Mesenchymal stem cell (in vitro differentiated cells and primary cell): ENCODE data around the gene ATP8B2. TPM values are rescaled to one million over a fixed set of nuclear protein-coding genes. Genes with fewer than 3 reads are reported as not detected.
"Not testable (repeated sequence)": the region's sequence is repeated elsewhere in the genome, so short reads cannot be mapped to it uniquely, and the experiment has no call there.

ENCODE experiments used
- DNase-seq: peaks from one replicate; pipeline ENCODE4 v3.0.0-alpha.2; 2013
- H2AFZ ChIP-seq: one replicate; pipeline ENCODE4 v1.6.1; 2013; ENCODE audit warnings: low read depth, mild to moderate bottlenecking, control low read depth, inconsistent platforms, low read length, moderate library complexity
- H2AK5ac ChIP-seq: 2 replicates; pipeline ENCODE4 v1.6.1; 2013; ENCODE audit warnings: low read length, moderate library complexity, mild to moderate bottlenecking, inconsistent platforms; ENCODE audit not compliant: severe bottlenecking
- H2BK120ac ChIP-seq: one replicate; pipeline ENCODE4 v1.6.1; 2013; ENCODE audit warnings: low read depth, mild to moderate bottlenecking, inconsistent platforms, low read length, moderate library complexity
- H2BK12ac ChIP-seq, 2 experiments: one replicate each; pipeline ENCODE4 v1.6.1; 2013; ENCODE audit warnings: inconsistent platforms in 2 of 2, low read length in 2 of 2, mild to moderate bottlenecking in 2 of 2, moderate library complexity in 2 of 2, control low read depth in 1 of 2
- H2BK15ac ChIP-seq: one replicate; pipeline ENCODE4 v1.6.1; 2013; ENCODE audit warnings: mild to moderate bottlenecking, low read depth, inconsistent platforms; ENCODE audit not compliant: poor library complexity, severe bottlenecking
- H2BK5ac ChIP-seq: 2 replicates; pipeline ENCODE4 v1.6.1; 2013; ENCODE audit warnings: low read depth, mild to moderate bottlenecking, low read length, control low read depth, inconsistent platforms; ENCODE audit not compliant: poor library complexity, severe bottlenecking
- H3K14ac ChIP-seq, 2 experiments: one replicate each; pipeline ENCODE4 v1.6.1; 2013; ENCODE audit warnings: inconsistent platforms in 2 of 2, low read length in 2 of 2, control low read depth in 1 of 2, mild to moderate bottlenecking in 1 of 2, moderate library complexity in 1 of 2
- H3K18ac ChIP-seq, 2 experiments: one replicate each; pipeline ENCODE4 v1.6.1; 2013; ENCODE audit warnings: inconsistent platforms in 2 of 2, low read length in 2 of 2, control low read depth in 1 of 2, low read depth in 1 of 2, mild to moderate bottlenecking in 1 of 2
- H3K23ac ChIP-seq, 2 experiments: one replicate each; pipeline ENCODE4 v1.6.1; 2013; ENCODE audit warnings: inconsistent platforms in 2 of 2, low read length in 2 of 2, mild to moderate bottlenecking in 2 of 2, moderate library complexity in 2 of 2, control low read depth in 1 of 2
- H3K27ac ChIP-seq: 2 replicates; pipeline ENCODE4 v1.5.1; 2013; ENCODE audit warnings: mild to moderate bottlenecking, moderate library complexity, low read length, control low read depth, inconsistent platforms; ENCODE audit not compliant: poor library complexity, severe bottlenecking
- H3K27me3 ChIP-seq, 2 experiments: 2 replicates each; pipeline versions ENCODE4 v1.6.1 to v1.7.0; 2013; ENCODE audit warnings: low read length in 2 of 2, mild to moderate bottlenecking in 2 of 2, moderate library complexity in 2 of 2, control low read depth in 1 of 2, inconsistent platforms in 1 of 2; ENCODE audit not compliant: control insufficient read depth in 1 of 2, insufficient read depth in 1 of 2
- H3K36me3 ChIP-seq, 2 experiments: 2 replicates each; pipeline versions ENCODE4 v1.6.1 to v1.7.0; 2013; ENCODE audit warnings: low read length in 2 of 2, control low read depth in 1 of 2, inconsistent platforms in 1 of 2, low read depth in 1 of 2, mild to moderate bottlenecking in 1 of 2; ENCODE audit not compliant: insufficient read depth in 2 of 2, control insufficient read depth in 1 of 2
- H3K4ac ChIP-seq, 2 experiments: one replicate each; pipeline ENCODE4 v1.6.1; 2013; ENCODE audit warnings: inconsistent platforms in 2 of 2, low read length in 2 of 2, mild to moderate bottlenecking in 2 of 2, moderate library complexity in 2 of 2, control low read depth in 1 of 2, low read depth in 1 of 2
- H3K4me1 ChIP-seq: 2 replicates; pipeline ENCODE4 v1.6.1; 2013; ENCODE audit warnings: low read depth, low read length, control low read depth; ENCODE audit not compliant: control insufficient read depth, insufficient read depth
- H3K4me2 ChIP-seq: 2 replicates; pipeline ENCODE4 v1.6.1; 2013; ENCODE audit warnings: low read length, mild to moderate bottlenecking, inconsistent platforms; ENCODE audit not compliant: poor library complexity, severe bottlenecking
- H3K4me3 ChIP-seq, 2 experiments: 2 replicates each; pipeline versions ENCODE4 v1.5.1 to v1.7.0; 2013; ENCODE audit warnings: low read length in 2 of 2, mild to moderate bottlenecking in 2 of 2, control low read depth in 1 of 2, low read depth in 1 of 2; ENCODE audit not compliant: insufficient read depth in 1 of 2
- H3K79me1 ChIP-seq: replicated peaks from 2 replicates; pipeline ENCODE4 v1.6.1; 2013; ENCODE audit warnings: mild to moderate bottlenecking, control low read depth, low read length, inconsistent platforms; ENCODE audit not compliant: poor library complexity, severe bottlenecking
- H3K9ac ChIP-seq: 2 replicates; pipeline ENCODE4 v1.7.0; 2013; ENCODE audit warnings: mild to moderate bottlenecking, low read length, moderate library complexity
- H3K9me3 ChIP-seq: 2 replicates; pipeline ENCODE4 v1.7.0; 2013; ENCODE audit warnings: mild to moderate bottlenecking, low read length; ENCODE audit not compliant: control insufficient read depth
- H4K8ac ChIP-seq: one replicate; pipeline ENCODE4 v1.6.1; 2013; ENCODE audit warnings: inconsistent platforms, mild to moderate bottlenecking, low read length, moderate library complexity
- H4K91ac ChIP-seq: one replicate; pipeline ENCODE4 v1.6.1; 2013; ENCODE audit warnings: mild to moderate bottlenecking, low read length, inconsistent platforms
- WGBS: methylation state at CpG from one replicate; pipeline ENCODE4 v1.1.7; 2013; ENCODE audit warnings: mixed read lengths; 5-methylcytosine and 5-hydroxymethylcytosine counted together
- polyA plus RNA-seq, 2 experiments: library from polyadenylated mRNA; stranded (reverse); fragments of 200-250 nt; gene quantifications; one replicate each; pipeline ENCODE4 v1.2.3, GENCODE V29; 2013

The ATP8B2 gene
- polyA plus RNA-seq (2013, experiment 1 of 2): 50.2 TPM
- polyA plus RNA-seq (2013, experiment 2 of 2): 47.9 TPM

- 2% methylated on average over 39 of the region's 56 CpGs for WGBS
Observed at GRCh38 chr1:154324669-154325582, at the start of gene ATP8B2. TSS of gene ATP8B2 (plus strand) at chr1:154325525. CDS start at chr1:154328142, 2,617 bp downstream.

DNA sequence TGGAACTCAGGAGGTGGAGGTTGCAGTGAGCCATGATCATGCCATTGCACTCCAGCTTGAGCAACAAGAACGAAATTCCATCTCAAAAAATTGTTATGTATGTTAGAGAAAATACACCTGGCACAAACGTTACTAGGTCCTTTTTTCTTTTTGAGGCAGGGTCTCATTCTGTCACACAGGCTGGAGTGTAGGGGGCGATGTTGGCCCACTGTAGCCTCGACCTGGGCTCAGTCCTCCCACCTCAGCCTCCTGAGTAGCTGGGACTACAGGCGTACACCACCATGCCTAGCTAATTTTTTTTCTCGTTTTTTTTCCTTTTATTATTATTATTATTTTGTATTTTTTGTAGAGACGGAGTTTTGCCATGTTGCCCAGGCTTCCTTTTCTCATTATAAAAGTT, 48.5 kb upstream of the ATP8B2 start:
- H3K36me3 ChIP-seq: peaks cover 14 to 25% of the 10 kb centered on the region in 2 experiments
- H3K9me3 ChIP-seq: no peaks in the 10 kb centered on the region
- H2BK12ac ChIP-seq: no peak overlapping the region
- no peak overlapping the region for H2AK5ac ChIP-seq
- no peak overlapping the region for H3K4me2 ChIP-seq
- H4K8ac ChIP-seq: no peak overlapping the region
- no peak overlapping the region for H2AFZ ChIP-seq
- no peak overlapping the region for H3K14ac ChIP-seq
- H3K4me3 ChIP-seq: no peak overlapping the region
- no peak overlapping the region for H3K9ac ChIP-seq
- H3K27me3 ChIP-seq: no peaks in the 10 kb centered on the region
- H3K23ac ChIP-seq: no peak overlapping the region
- no peak overlapping the region for H3K4ac ChIP-seq
- no peak overlapping the region for H2BK5ac ChIP-seq
- DNase-seq: no peak
- H3K4me1 ChIP-seq: peaks cover 4% of the 10 kb centered on the region
- H2BK15ac ChIP-seq: no peak overlapping the region
- no peak overlapping the region for H3K18ac ChIP-seq
- H4K91ac ChIP-seq: no peak overlapping the region
- WGBS: 88% methylated on average over 3 of the region's 7 CpGs
- H3K27ac ChIP-seq: no peak overlapping the region
- H2BK120ac ChIP-seq: no peak overlapping the region
- peaks cover 13% of the 10 kb centered on the region for H3K79me1 ChIP-seq

More at GRCh38 chr1:154324669-154325582, at the start of gene ATP8B2:
- peak within 1 kb of the TSS; percentile 68 for H4K8ac ChIP-seq
- peaks cover 0 to 5% of the 10 kb centered on the region in 2 experiments for H3K36me3 ChIP-seq
- peak within 1 kb of the TSS; percentile 56 for H3K27ac ChIP-seq
- peak within 1 kb of the TSS; percentile 73 to 97 for H3K18ac ChIP-seq
- H2AFZ ChIP-seq: peak within 1 kb of the TSS; percentile 95
- no peak within 1 kb of the TSS for H2BK5ac ChIP-seq
- peak within 1 kb of the TSS; percentile 68 for H2BK120ac ChIP-seq
- H2BK15ac ChIP-seq: peak within 1 kb of the TSS; percentile 86
- peak within 1 kb of the TSS; percentile 100 for H3K9ac ChIP-seq
- peak within 1 kb of the TSS; percentile 85 for H4K91ac ChIP-seq
- peak within 1 kb of the TSS in 1 of 2 experiments; percentile 99 for H3K23ac ChIP-seq
- peak within 1 kb of the TSS; percentile 94 for H3K4me2 ChIP-seq
- peaks cover 13% of the 10 kb centered on the region for H3K79me1 ChIP-seq
- peaks cover 33% of the 10 kb centered on the region for H3K4me1 ChIP-seq
- no peaks in the 10 kb centered on the region for H3K9me3 ChIP-seq
- peak within 1 kb of the TSS in 1 of 2 experiments; percentile 86 for H2BK12ac ChIP-seq
- DNase-seq: peak; percentile 81
- H3K4me3 ChIP-seq: peak within 1 kb of the TSS; percentile 78 to 96
- H3K4ac ChIP-seq: peak within 1 kb of the TSS; percentile 40 to 93
- peaks cover 16 to 24% of the 10 kb centered on the region in 2 experiments for H3K27me3 ChIP-seq
- H2AK5ac ChIP-seq: no peak within 1 kb of the TSS
- peak within 1 kb of the TSS in 1 of 2 experiments; percentile 97 for H3K14ac ChIP-seq

GRCh38 chr1:154287591-154287990, 37.7 kb upstream of the ATP8B2 start:
- not testable (repeated sequence) for H2AK5ac ChIP-seq, H4K91ac ChIP-seq, H3K4ac ChIP-seq, H4K8ac ChIP-seq, H3K27me3 ChIP-seq, H3K18ac ChIP-seq, H2BK5ac ChIP-seq, H2AFZ ChIP-seq, H3K27ac ChIP-seq, H3K23ac ChIP-seq, H3K9me3 ChIP-seq, DNase-seq, H3K79me1 ChIP-seq, H2BK12ac ChIP-seq, H3K4me1 ChIP-seq, H3K14ac ChIP-seq, H3K4me3 ChIP-seq, H3K36me3 ChIP-seq, H3K4me2 ChIP-seq, H3K9ac ChIP-seq, H2BK15ac ChIP-seq, H2BK120ac ChIP-seq
- 100% methylated on average over 3 of the region's 30 CpGs for WGBS

DNA sequence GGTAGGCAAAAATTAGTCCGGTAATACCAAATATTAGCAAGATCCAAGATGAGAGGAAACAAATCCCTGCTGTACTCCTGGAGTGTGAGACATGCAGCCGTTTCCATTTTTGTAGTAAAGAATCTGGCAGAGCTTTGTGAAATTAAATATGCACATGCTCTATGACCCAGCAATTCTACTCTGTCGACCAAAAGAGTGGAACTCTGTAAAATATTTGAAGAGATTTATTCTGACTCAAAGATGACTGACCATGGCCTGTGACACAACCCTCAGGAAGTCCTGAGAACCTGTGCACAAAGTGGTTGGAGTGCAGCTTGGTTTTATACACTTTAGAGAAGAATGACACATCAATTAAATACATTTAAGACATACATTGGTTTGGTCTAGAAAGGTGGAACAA, 36.7 kb upstream of the ATP8B2 start:
- no peak overlapping the region for H3K4ac ChIP-seq
- no peak overlapping the region for H3K18ac ChIP-seq
- H2BK12ac ChIP-seq: no peak overlapping the region
- no peaks in the 10 kb centered on the region for H3K4me1 ChIP-seq
- H4K91ac ChIP-seq: no peak overlapping the region
- H3K79me1 ChIP-seq: no peaks in the 10 kb centered on the region
- no peak overlapping the region for H3K23ac ChIP-seq
- no peak for DNase-seq
- no peak overlapping the region for H4K8ac ChIP-seq
- H2BK15ac ChIP-seq: no peak overlapping the region
- no peak overlapping the region for H3K27ac ChIP-seq
- no peaks in the 10 kb centered on the region for H3K36me3 ChIP-seq
- H2BK5ac ChIP-seq: no peak overlapping the region
- H3K9me3 ChIP-seq: peaks cover 2% of the 10 kb centered on the region
- H2AFZ ChIP-seq: no peak overlapping the region
- H2AK5ac ChIP-seq: no peak overlapping the region
- peaks cover 0 to 4% of the 10 kb centered on the region in 2 experiments for H3K27me3 ChIP-seq
- no peak overlapping the region for H3K14ac ChIP-seq
- H3K4me3 ChIP-seq: no peak overlapping the region
- H3K4me2 ChIP-seq: no peak overlapping the region
- no peak overlapping the region for H2BK120ac ChIP-seq
- WGBS: 73% methylated on average over 3 of the region's 3 CpGs
- H3K9ac ChIP-seq: no peak overlapping the region
